GM06990 (cell line): ENCODE measurements around the gene CCM2L.

ENCODE experiments used
- DNase-seq: peaks from one replicate; pipeline ENCODE4 v3.0.0-alpha.2; 2011; ENCODE audit not compliant: insufficient read length; ENCODE audit errors: extremely low read depth
- H3K27me3 ChIP-seq: replicated peaks from 2 replicates; pipeline ENCODE4 v1.6.0; 2011; ENCODE audit warnings: low read length; ENCODE audit not compliant: control insufficient read depth, insufficient read depth
- H3K36me3 ChIP-seq: 2 replicates; pipeline ENCODE4 v1.5.1; 2011; ENCODE audit warnings: low read length; ENCODE audit not compliant: control insufficient read depth, insufficient read depth
- H3K4me3 ChIP-seq: replicated peaks from 2 replicates; pipeline ENCODE4 v1.5.1; 2011; ENCODE audit warnings: low read depth, mild to moderate bottlenecking, control low read depth, low read length
- CTCF ChIP-seq: IDR thresholded peaks from 2 replicates; pipeline ENCODE4 v1.5.1; 2011; ENCODE audit warnings: low read length, control low read depth, mild to moderate bottlenecking, inconsistent platforms; ENCODE audit not compliant: insufficient read depth, poor library complexity, severe bottlenecking

Gene CCM2L

GRCh38 chr20:32006841-32007786 is 3.1 kb upstream of the CCM2L start:
- no peak for DNase-seq

GRCh38 chr20:32007787-32008616 is 2.2 kb upstream of the CCM2L start:
- H3K27me3 ChIP-seq, result no peaks in the 10 kb centered on the region
- H3K4me3 ChIP-seq, result no peak overlapping the region
- DNase-seq, result no peak
- no peaks in the 10 kb centered on the region for H3K36me3 ChIP-seq
- TF ChIP-seq CTCF, result no peak

More at GRCh38 chr20:32006841-32007786, 3.1 kb upstream of the CCM2L start:
- Histone ChIP-seq H3K4me3 (no peak overlapping the region), H3K36me3 (no peaks in the 10 kb centered on the region), H3K27me3 (no peaks in the 10 kb centered on the region)
- TF ChIP-seq CTCF, result no peak

- TF ChIP-seq CTCF, result no peak
- Histone ChIP-seq H3K4me3 (no peak overlapping the region), H3K36me3 (no peaks in the 10 kb centered on the region), H3K27me3 (no peaks in the 10 kb centered on the region)
- no peak for DNase-seq
These were observed 674 bp upstream of the CCM2L start for GRCh38 chr20:32009564-32009963.

- no peak for DNase-seq
- TF ChIP-seq CTCF, result no peak
- H3K27me3 ChIP-seq, result no peaks in the 10 kb centered on the region; the same call in 1 of the 2 replicates
- H3K4me3 ChIP-seq, result no peak overlapping the region
- H3K36me3 ChIP-seq, result no peaks in the 10 kb centered on the region
These were observed 428 bp downstream of the CCM2L start for GRCh38 chr20:32010666-32011065.

GRCh38 chr20:32012159-32012688 is 2.0 kb downstream of the CCM2L start:
- TF ChIP-seq CTCF, result no peak
- no peaks in the 10 kb centered on the region; the same call in 1 of the 2 replicates for H3K27me3 ChIP-seq
- H3K4me3 ChIP-seq, result no peak overlapping the region
- no peak for DNase-seq
- no peaks in the 10 kb centered on the region for H3K36me3 ChIP-seq
